CD14-positive monocyte (primary cell): ENCODE measurements around the gene RERE. TPM values are rescaled to one million over a fixed set of nuclear protein-coding genes. Genes with fewer than 3 reads are reported as not detected.

ENCODE experiments used
- DNase-seq, 3 donors: peaks; one replicate each; pipeline ENCODE4 v3.0.0-alpha.2; 2011 to 2022
- H2AFZ ChIP-seq: 2 replicates; pipeline ENCODE4 v1.6.0; 2012; ENCODE audit warnings: mild to moderate bottlenecking, low read depth, low read length, inconsistent platforms; ENCODE audit not compliant: insufficient read depth, poor library complexity, severe bottlenecking
- H3K27ac ChIP-seq, 2 donors: 1 replicate in 1 of 2; 2 replicates in 1 of 2; pipeline ENCODE4 v1.5.1; 2012 to 2013; ENCODE audit warnings: low read length in 2 of 2, control low read depth in 1 of 2, inconsistent platforms in 1 of 2, low read depth in 1 of 2, mild to moderate bottlenecking in 1 of 2
- H3K27me3 ChIP-seq, 2 donors: one replicate each; pipeline versions ENCODE4 v1.6.0 to v1.6.1; 2011 to 2013; ENCODE audit warnings: low read length in 2 of 2; ENCODE audit not compliant: control insufficient read depth in 2 of 2, insufficient read depth in 2 of 2
- H3K36me3 ChIP-seq, 2 donors: replicated peaks in 1 of 2; 1 replicate in 1 of 2; 2 replicates in 1 of 2; pipeline versions ENCODE4 v1.5.1 to v1.6.1; 2012 to 2013; ENCODE audit warnings: low read length in 2 of 2, control low read depth in 1 of 2, inconsistent platforms in 1 of 2, mild to moderate bottlenecking in 1 of 2; ENCODE audit not compliant: insufficient read depth in 2 of 2, control insufficient read depth in 1 of 2
- H3K4me1 ChIP-seq, 2 donors: 1 replicate in 1 of 2; 2 replicates in 1 of 2; pipeline versions ENCODE4 v1.5.1 to v1.6.1; 2012 to 2013; ENCODE audit warnings: low read length in 2 of 2, control low read depth in 1 of 2, inconsistent platforms in 1 of 2, mild to moderate bottlenecking in 1 of 2, moderate library complexity in 1 of 2; ENCODE audit not compliant: insufficient read depth in 2 of 2, control insufficient read depth in 1 of 2
- H3K4me2 ChIP-seq: replicated peaks from 2 replicates; pipeline ENCODE3; 2012; ENCODE audit warnings: low read length, moderate library complexity, mild to moderate bottlenecking; ENCODE audit not compliant: poor library complexity, severe bottlenecking; ENCODE audit errors: extremely low read depth
- H3K4me3 ChIP-seq, 3 experiments: fragments of 200-600 bp in 1 of 3; sonication (generic) in 1 of 3; replicated peaks in 1 of 3; 1 replicate in 2 of 3; 2 replicates in 1 of 3; pipeline ENCODE4 v1.5.1; 2011 to 2013; ENCODE audit warnings: low read length in 3 of 3, mild to moderate bottlenecking in 3 of 3, control low read depth in 2 of 3, low read depth in 2 of 3, inconsistent platforms in 1 of 3, moderate library complexity in 1 of 3
- H3K79me2 ChIP-seq: 2 replicates; pipeline ENCODE4 v1.6.0; 2012; ENCODE audit warnings: mild to moderate bottlenecking, control low read depth, inconsistent platforms, low read length, moderate library complexity; ENCODE audit not compliant: insufficient read depth
- H3K9ac ChIP-seq: 2 replicates; pipeline ENCODE4 v1.6.0; 2017; ENCODE audit warnings: low read length, mild to moderate bottlenecking; ENCODE audit not compliant: insufficient read depth, poor library complexity, severe bottlenecking
- H3K9me3 ChIP-seq, 2 donors: replicated peaks in 1 of 2; 1 replicate in 1 of 2; 2 replicates in 1 of 2; pipeline versions ENCODE4 v1.5.1 to v1.6.1; 2012 to 2013; ENCODE audit warnings: low read length in 2 of 2, control low read depth in 1 of 2; ENCODE audit not compliant: control insufficient read depth in 1 of 2, insufficient read depth in 1 of 2
- H4K20me1 ChIP-seq: 2 replicates; pipeline ENCODE4 v1.6.0; 2012; ENCODE audit warnings: mild to moderate bottlenecking, low read length, control low read depth, moderate library complexity; ENCODE audit not compliant: insufficient read depth
- H3K27ac Mint-ChIP-seq, 7 donors: one replicate each; pipeline ENCODE4 v1.8.0; 2020; ENCODE audit warnings: mild to moderate bottlenecking in 7 of 7, mixed read lengths in 7 of 7, moderate library complexity in 6 of 7, inconsistent platforms in 2 of 7
- H3K27me3 Mint-ChIP-seq, 3 donors: one replicate each; pipeline ENCODE4 v1.8.0; 2021 to 2022; ENCODE audit warnings: low read depth in 3 of 3, mild to moderate bottlenecking in 3 of 3, mixed read lengths in 3 of 3, moderate library complexity in 3 of 3, inconsistent platforms in 1 of 3
- H3K36me3 Mint-ChIP-seq, 2 donors: one replicate each; pipeline ENCODE4 v1.8.0; 2020; ENCODE audit warnings: mixed read lengths in 2 of 2, inconsistent platforms in 1 of 2, mild to moderate bottlenecking in 1 of 2
- H3K4me1 Mint-ChIP-seq: one replicate; pipeline ENCODE4 v1.8.0; 2020; ENCODE audit warnings: mild to moderate bottlenecking, mixed read lengths
- H3K4me3 Mint-ChIP-seq, 2 donors: one replicate each; pipeline ENCODE4 v1.8.0; 2020; ENCODE audit warnings: mild to moderate bottlenecking in 2 of 2, mixed read lengths in 2 of 2, moderate library complexity in 1 of 2
- H3K9me3 Mint-ChIP-seq, 7 donors: one replicate each; pipeline ENCODE4 v1.8.0; 2020 to 2022; ENCODE audit warnings: mixed read lengths in 7 of 7, mild to moderate bottlenecking in 6 of 7, moderate library complexity in 6 of 7, inconsistent platforms in 2 of 7
- WGBS: methylation state at CpG from one replicate; pipeline ENCODE4 v1.1.5; 2013; ENCODE audit warnings: missing lambda C conversion rate; ENCODE audit not compliant: insufficient coverage; 5-methylcytosine and 5-hydroxymethylcytosine counted together
- intact Hi-C, 2 donors: fragments of 100-400 bp; cut with micrococcal nuclease; formaldehyde crosslinking; loops; one replicate each; pipeline versions ENCODE4 v1.15.0 to v1.15.1; 2023
- polyA plus RNA-seq, 3 donors: library from polyadenylated mRNA; depleted of rRNA in 1 of 3; unstranded in 2 of 3; stranded (reverse) in 1 of 3; fragments of 300-500 nt in 2 of 3; fragments of >200 nt in 1 of 3; fragmentation: Illumina TruSeq in 2 of 3; gene quantifications; 1 replicate in 2 of 3; 2 replicates in 1 of 3; pipeline ENCODE4 v1.2.3, GENCODE V29; 2012 to 2021
- TF ChIP-seq, protein P1 (sequence below): fragments of 200-600 bp; IDR thresholded peaks from one replicate; pipeline ENCODE4 v1.8.0; 2022; ENCODE audit warnings: antibody characterized with exemption, mild to moderate bottlenecking

RERE gene
- polyA plus RNA-seq, 3 donors = 1.2 to 19.4 (median 3.8) TPM

GRCh38 chr1:8362701-8363101 is 454.7 kb downstream of the RERE start:
- Histone ChIP-seq H2AFZ (no peak overlapping the region), H3K4me3 (no peak overlapping the region), H3K79me2 (peaks cover 23% of the 10 kb centered on the region), H3K9ac (no peak overlapping the region), H3K36me3 (peaks cover 93 to 98% of the 10 kb centered on the region in 2 donors), H3K4me2 (no peak overlapping the region), H3K4me1 (no peaks in the 10 kb centered on the region), H4K20me1 (peaks cover 86% of the 10 kb centered on the region), H3K9me3 (no peaks in the 10 kb centered on the region), H3K27me3 (no peaks in the 10 kb centered on the region), H3K27ac (no peak overlapping the region)
- peak overlapping the region in 1 of 7 donors; percentile 25 for H3K27ac Mint-ChIP-seq
- no peak overlapping the region for H3K4me3 Mint-ChIP-seq
- WGBS = 100% methylated on average over 9 of the region's 13 CpGs
- no peak for DNase-seq
- H3K27me3 Mint-ChIP-seq = peaks cover 0 to 2% (median 0%) of the 10 kb centered on the region in 3 donors
- TF ChIP-seq, protein P1, sequence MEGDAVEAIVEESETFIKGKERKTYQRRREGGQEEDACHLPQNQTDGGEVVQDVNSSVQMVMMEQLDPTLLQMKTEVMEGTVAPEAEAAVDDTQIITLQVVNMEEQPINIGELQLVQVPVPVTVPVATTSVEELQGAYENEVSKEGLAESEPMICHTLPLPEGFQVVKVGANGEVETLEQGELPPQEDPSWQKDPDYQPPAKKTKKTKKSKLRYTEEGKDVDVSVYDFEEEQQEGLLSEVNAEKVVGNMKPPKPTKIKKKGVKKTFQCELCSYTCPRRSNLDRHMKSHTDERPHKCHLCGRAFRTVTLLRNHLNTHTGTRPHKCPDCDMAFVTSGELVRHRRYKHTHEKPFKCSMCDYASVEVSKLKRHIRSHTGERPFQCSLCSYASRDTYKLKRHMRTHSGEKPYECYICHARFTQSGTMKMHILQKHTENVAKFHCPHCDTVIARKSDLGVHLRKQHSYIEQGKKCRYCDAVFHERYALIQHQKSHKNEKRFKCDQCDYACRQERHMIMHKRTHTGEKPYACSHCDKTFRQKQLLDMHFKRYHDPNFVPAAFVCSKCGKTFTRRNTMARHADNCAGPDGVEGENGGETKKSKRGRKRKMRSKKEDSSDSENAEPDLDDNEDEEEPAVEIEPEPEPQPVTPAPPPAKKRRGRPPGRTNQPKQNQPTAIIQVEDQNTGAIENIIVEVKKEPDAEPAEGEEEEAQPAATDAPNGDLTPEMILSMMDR = no peak
- H3K4me1 Mint-ChIP-seq = no peaks in the 10 kb centered on the region
- H3K9me3 Mint-ChIP-seq = peaks cover 0 to 2% (median 0%) of the 10 kb centered on the region in 7 donors
- peaks cover 83 to 95% of the 10 kb centered on the region in 2 donors for H3K36me3 Mint-ChIP-seq
- intact Hi-C loops = no loop called here

GRCh38 chr1:8361198-8361849 is 456.1 kb downstream of the RERE start:
- Mint-ChIP-seq H3K4me1 (no peaks in the 10 kb centered on the region), H3K9me3 (peaks cover 0 to 1% (median 0%) of the 10 kb centered on the region in 7 donors), H3K27ac (peak overlapping the region in 1 of 7 donors; percentile 6), H3K4me3 (no peak overlapping the region), H3K36me3 (peaks cover 81 to 95% of the 10 kb centered on the region in 2 donors), H3K27me3 (peaks cover 0 to 2% (median 2%) of the 10 kb centered on the region in 3 donors)
- H3K36me3 ChIP-seq = peaks cover 97 to 98% of the 10 kb centered on the region in 2 donors
- no peak overlapping the region for H3K9ac ChIP-seq
- H3K4me1 ChIP-seq = no peaks in the 10 kb centered on the region
- H3K4me3 ChIP-seq = no peak overlapping the region
- peaks cover 9% of the 10 kb centered on the region for H3K79me2 ChIP-seq
- no peak for DNase-seq
- no peaks in the 10 kb centered on the region for H3K27me3 ChIP-seq
- WGBS = 96% methylated on average over 14 of the region's 21 CpGs
- intact Hi-C loops = no loop called here
- TF ChIP-seq, protein P1 = no peak
- no peak overlapping the region for H3K4me2 ChIP-seq
- H4K20me1 ChIP-seq = peaks cover 85% of the 10 kb centered on the region
- H3K9me3 ChIP-seq = no peaks in the 10 kb centered on the region
- H3K27ac ChIP-seq = no peak overlapping the region
- no peak overlapping the region for H2AFZ ChIP-seq
